Cerebellar nuclear complex (tissue), 1 donor: ENCODE measurements around the gene SPINK8.
"Not testable (repeated sequence)": the region's sequence is repeated elsewhere in the genome, so short reads cannot be mapped to it uniquely, and the experiment has no call there.

Source experiments
- DNase-seq, 2 experiments: peaks; one replicate each; lab custom pipeline; 2025; lab: John Stamatoyannopoulos, UW

SPINK8 gene

DNA sequence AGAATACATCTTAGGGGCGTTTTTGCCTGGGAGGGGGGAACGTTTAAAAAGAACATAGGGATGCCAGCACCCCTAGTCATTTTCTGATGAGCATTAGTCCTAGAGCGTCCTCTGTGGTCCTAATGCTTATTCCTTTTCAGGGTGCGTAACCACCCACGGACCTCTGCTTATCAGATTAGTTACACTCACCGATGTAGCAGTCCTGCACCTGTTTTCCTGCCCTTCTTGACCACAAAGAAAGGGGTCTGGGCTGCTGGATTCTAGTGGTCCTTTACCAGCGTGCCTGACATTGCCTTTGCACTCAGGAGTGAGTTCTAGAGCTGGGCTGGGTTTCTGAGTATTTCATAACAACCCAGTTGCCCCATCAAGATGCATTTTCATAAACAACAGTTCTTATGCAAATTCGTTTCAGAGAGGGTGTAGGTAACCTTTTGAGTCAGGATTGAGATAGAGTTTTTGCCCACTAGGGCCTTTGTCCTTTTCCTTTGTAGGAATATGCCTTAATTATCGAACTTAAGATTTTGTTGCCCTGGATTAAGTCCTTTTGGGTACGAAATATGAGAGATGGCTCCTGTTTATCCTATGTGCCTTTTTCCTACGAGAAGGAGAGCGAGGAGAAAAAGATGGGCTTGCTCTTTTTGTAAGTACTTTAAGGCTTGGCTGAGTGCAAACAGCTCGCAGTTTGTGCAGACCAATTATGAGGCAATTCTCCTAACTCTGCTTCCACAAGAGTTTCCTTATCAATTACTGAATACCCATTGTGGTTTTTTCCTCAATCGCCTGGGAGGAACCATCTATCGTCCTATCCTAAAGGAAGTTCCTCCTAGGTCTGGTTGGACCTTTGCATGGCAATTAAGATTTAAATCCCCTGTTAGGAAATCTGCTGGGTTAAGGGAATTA lies at the start of gene SPINK8:
Gene SPINK8 (minus strand): TSS at position 316 of the 900 bp plus-strand sequence. CDS start 5,320 bp downstream, outside the sequence.
- DNase-seq, result not testable (repeated sequence)

DNA sequence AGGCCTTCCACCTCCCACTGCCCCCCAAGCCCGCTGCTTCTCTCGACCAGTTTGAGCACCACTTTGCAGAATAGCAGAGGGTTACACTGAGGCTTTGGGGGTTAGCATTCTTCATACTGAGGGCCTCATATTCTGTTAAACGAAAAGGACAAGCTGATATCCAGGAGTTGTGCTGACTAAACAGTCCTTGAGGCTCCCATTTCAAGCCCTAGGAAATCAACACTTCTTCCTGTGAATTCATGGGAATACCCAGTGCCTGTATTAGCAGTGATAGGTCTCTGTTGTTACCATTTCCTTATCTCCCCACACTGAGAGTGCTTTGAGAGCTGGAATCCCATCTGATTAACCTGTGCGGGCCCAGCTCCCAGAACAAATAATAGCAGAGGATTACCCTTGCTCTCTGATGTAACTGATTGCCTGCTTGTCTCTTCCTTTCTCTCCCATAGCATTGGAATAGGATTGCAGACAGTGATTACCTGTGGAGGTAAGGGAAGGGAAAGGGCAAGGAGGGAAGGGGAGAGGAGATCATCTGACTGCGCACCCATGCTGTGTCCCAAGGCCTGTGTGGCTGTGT lies 39.5 kb upstream of the SPINK8 start:
- DNase-seq, result no peak

- DNase-seq, result no peak
Observed at GRCh38 chr3:48372377-48372770, 38.9 kb upstream of the SPINK8 start.

DNA sequence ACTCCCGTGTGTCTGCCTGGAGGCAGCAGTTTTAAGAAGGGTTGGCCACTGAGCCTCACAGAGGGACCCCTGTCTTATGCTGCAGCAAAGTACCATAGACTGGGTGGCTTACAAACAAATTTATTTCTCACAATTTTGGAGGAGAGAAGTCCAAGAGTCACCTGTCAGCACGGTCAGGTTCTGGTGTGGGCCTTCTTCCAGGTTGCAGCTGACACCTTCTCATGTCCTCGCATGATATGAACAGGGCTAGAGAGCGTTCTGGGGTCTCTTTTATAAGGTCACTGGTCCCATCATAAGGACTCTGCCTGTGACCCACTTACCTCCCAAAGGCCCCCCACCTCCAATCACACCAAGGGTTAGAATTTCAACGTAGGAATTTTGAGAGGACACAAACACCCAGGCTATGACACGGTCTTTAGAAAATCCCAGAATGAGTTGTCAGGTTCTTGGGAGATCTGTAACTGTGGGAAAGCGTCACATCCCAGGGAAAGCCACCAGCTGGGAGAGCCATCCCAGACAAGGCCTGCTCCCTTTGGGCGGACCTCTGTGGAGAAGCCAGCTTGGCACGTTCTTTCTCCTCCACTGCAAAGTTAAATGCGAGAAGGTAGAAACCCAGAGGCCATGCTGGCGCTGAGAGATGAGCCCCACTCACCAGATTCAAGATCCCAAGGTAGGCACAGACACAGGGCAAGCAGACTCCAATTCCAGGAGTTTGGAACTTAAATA lies 38.4 kb upstream of the SPINK8 start, which contains the start of gene FBXW12:
Gene FBXW12 (plus strand): TSS at position 569 of the 726 bp plus-strand sequence. CDS start 549 bp downstream, outside the sequence.
- no peak for DNase-seq

GRCh38 chr3:48370333-48370713 lies 36.9 kb upstream of the SPINK8 start:
- no peak for DNase-seq

GRCh38 chr3:48369693-48370332 lies 36.4 kb upstream of the SPINK8 start:
- DNase-seq, result no peak

DNA sequence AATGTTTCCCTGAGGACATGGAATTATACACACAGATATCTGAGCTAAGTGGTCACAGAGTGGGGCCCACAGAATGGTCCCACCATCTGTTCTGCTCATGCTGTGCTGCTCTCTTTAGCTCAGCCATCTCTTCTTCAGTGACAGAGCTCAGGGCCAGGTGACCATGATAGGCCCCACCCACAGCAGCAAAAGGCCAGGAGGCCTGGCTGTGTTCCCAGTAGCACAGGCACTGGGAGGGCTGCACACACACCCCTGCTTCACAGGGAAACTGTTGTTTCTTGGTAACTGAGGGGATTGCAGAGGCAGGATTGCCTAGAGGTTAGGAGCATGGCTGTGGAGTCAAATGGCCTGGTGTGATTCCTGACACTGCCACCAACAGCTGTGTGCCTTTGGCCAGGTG lies 33.7 kb upstream of the SPINK8 start:
- DNase-seq, result peak; percentile 42 to 98

DNA sequence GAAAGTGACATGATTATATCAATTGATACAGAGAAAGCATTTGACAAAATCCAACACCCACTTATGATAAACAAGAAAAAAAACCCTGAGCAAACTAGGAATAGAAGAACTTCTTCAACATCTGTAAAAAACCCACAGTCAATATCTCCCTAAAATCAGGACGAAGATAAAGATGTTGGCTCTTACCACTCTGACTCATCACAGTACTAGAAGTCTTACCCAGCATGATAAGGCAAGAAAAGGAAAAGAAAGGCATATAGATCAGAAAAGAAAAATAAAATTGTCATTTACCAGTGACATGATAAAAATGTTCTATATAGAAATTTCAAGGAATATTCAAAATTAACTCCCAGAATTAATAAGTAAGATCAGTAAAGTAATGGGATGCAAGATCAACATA lies 31.4 kb upstream of the SPINK8 start:
- no peak for DNase-seq

DNA sequence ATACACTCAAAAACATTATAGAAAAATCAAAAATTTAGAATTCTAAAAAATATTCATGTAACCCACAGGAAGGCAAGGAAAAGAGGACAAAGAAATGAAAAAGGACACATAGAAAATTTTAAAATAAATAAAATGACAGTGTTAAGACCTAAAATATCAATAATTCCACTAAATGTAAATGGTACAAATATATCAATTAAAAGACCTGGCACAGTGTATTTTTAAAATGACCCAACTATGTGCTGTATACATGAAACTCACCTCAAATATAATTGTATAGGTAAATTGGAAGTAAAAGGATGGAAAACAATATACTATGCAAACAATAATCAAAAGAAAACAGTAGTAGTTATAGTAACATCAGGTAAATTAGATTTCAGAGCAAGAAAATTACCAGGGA lies 28.5 kb upstream of the SPINK8 start:
- DNase-seq, result no peak

GRCh38 chr3:48356419-48356818 lies 23.0 kb upstream of the SPINK8 start:
- no peak for DNase-seq

DNA sequence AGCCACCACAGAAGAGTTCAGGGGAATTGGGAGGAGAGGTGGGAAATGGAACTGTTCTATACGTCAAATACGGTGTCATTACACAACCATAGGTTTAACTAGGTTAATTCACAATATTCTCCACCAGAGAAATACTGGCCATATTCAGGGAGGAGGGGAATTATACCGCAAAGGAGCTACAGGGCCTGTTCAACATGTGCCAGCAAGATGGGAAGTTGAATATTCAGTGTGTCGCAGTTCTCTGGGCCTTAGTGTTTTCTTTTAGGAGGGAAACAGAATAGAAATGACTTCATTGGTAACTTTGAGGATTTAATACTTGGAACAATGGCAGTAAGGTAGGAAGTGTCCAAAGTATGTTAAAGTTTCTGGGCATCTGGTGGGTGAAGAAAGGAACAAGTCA lies 20.5 kb upstream of the SPINK8 start:
- DNase-seq, result no peak

- peak; percentile 30 to 77 for DNase-seq
Observed at GRCh38 chr3:48352546-48352945, 19.1 kb upstream of the SPINK8 start.

DNA sequence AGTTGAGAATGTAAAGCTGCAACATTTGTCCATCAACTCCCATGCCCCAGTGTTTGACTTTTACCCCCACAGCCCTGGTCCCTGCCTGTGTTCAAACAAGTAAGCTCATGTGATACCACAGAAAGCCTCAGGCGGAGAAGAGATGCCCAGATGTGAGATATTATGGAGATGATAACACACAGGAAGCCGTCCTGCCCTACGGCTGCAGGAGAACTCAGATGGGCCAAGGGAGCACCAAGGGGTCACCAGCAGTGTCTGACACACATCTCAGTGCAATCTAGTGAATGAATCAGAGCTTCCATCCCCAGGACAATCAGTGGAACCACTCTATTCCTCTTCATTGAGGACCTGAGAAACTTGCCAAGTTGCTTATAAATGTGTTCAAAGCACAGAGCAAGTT lies 14.0 kb upstream of the SPINK8 start:
- no peak for DNase-seq

- no peak for DNase-seq
Observed at GRCh38 chr3:48345946-48346572, 12.6 kb upstream of the SPINK8 start.

GRCh38 chr3:48344867-48345507 lies 11.5 kb upstream of the SPINK8 start:
- DNase-seq, result no peak

- no peak for DNase-seq
Observed at GRCh38 chr3:48343432-48343831, 10.0 kb upstream of the SPINK8 start.

- no peak for DNase-seq
Observed at GRCh38 chr3:48338635-48339034, 5.2 kb upstream of the SPINK8 start.

DNA sequence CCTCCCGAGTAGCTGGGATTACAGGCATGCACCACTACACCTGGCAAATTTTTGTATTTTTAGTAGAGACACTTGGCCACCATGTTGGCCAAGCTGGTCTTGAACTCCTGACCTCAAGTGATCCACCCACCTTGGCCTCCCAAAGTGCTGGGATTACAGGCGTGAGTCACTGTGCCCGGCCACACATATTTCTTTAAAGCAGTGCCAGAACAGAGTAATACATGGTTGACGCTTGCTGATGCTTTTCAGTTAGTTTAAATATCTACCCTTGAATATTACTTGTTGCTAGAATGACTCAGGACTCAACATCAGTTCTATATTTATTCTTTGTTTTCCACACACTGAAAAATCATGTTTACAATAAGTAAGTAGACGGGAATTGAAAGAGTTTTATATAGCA lies 4.1 kb upstream of the SPINK8 start:
- not testable (repeated sequence) for DNase-seq

- not testable (repeated sequence) for DNase-seq
Observed at GRCh38 chr3:48335286-48335685, 1.8 kb upstream of the SPINK8 start.

DNA sequence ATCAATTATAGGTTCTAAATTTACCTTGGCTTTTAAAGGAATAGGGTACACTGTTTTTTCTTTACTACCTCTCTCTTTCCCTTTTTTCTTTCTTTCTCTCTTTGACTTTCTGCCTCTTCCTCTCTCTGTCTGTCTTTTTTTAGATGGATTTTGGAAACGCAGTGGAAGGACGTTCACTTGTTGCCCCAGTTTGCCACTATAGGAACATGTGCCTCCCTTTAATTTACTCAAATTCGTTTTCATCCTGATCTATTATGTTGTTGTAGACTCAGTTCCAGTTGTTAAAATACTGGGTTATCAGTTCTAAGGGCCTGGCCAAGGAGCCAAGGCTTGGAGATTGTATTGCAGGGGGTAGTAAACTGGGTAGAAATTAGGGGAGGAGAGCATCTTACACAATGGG lies 1.1 kb upstream of the SPINK8 start:
- DNase-seq, result no peak
